Measurements from ENCODE around the gene NETO2.

GRCh38 chr16:47139561-47140185 is 4.1 kb downstream of the NETO2 start:
- TF ChIP-seq POLR2A (IDR thresholded peaks at IDR 0.05; ENCODE audit: low read depth, low read length) (no peak), POLR2AphosphoS5 (IDR thresholded peaks at IDR 0.05; ENCODE audit: low read depth, low read length) (no peak), TAF1 (IDR thresholded peaks at IDR 0.05; ENCODE audit: borderline replicate concordance, low read depth, low read length) (no peak)

Data from GM12892 (cell line).